Neural cell (in vitro differentiated cells): ENCODE data around the gene COMT. TPM values are rescaled to one million over a fixed set of nuclear protein-coding genes. Genes with fewer than 3 reads are reported as not detected.

Experiments used
- H2AFZ ChIP-seq: fragments of 200-600, 300-800 bp; sonication (generic), shearing (Covaris generic); 2 replicates; pipeline ENCODE4 v1.6.0; 2014; ENCODE audit warnings: low read depth, mild to moderate bottlenecking, antibody characterized with exemption, low read length, moderate library complexity
- H3F3A ChIP-seq: fragments of 200-600 bp; shearing (Covaris generic); 2 replicates; pipeline ENCODE4 v1.6.1; 2016; ENCODE audit warnings: mild to moderate bottlenecking, moderate library complexity, mixed read lengths, antibody characterized with exemption, low read length; ENCODE audit not compliant: insufficient read depth, poor library complexity, severe bottlenecking
- H3K27ac ChIP-seq: fragments of 200-600, 300-800 bp; sonication (generic), shearing (Covaris generic); 2 replicates; pipeline ENCODE4 v1.5.1; 2014; ENCODE audit warnings: mild to moderate bottlenecking, low read length, moderate library complexity
- H3K27me3 ChIP-seq: fragments of 300-800, 200-600 bp; sonication (generic), shearing (Covaris generic); 2 replicates; pipeline ENCODE4 v1.6.0; 2014; ENCODE audit warnings: mild to moderate bottlenecking, low read depth, low read length, moderate library complexity; ENCODE audit not compliant: insufficient read depth
- H3K36me3 ChIP-seq: fragments of 300-800, 200-600 bp; sonication (generic), shearing (Covaris generic); 2 replicates; pipeline ENCODE4 v1.5.1; 2014; ENCODE audit warnings: mild to moderate bottlenecking, antibody characterized with exemption, low read length, moderate library complexity; ENCODE audit not compliant: insufficient read depth
- H3K4me2 ChIP-seq: fragments of 300-800, 200-600 bp; sonication (generic), shearing (Covaris generic); 2 replicates; pipeline ENCODE4 v1.6.0; 2014; ENCODE audit warnings: mild to moderate bottlenecking, low read length
- H3K4me3 ChIP-seq: fragments of 300-800, 200-600 bp; sonication (generic), shearing (Covaris generic); 2 replicates; pipeline ENCODE4 v1.5.1; 2014; ENCODE audit warnings: mild to moderate bottlenecking, low read length, moderate library complexity
- H3K79me2 ChIP-seq: fragments of 200-600 bp; shearing (Covaris generic); replicated peaks from 2 replicates; pipeline ENCODE4 v1.6.0; 2014; ENCODE audit warnings: mild to moderate bottlenecking, low read length, moderate library complexity; ENCODE audit not compliant: insufficient read depth
- H3K9ac ChIP-seq: fragments of 300-800, 200-600 bp; sonication (generic), shearing (Covaris generic); 2 replicates; pipeline ENCODE4 v1.6.1; 2016; ENCODE audit warnings: mild to moderate bottlenecking, low read length, mixed read lengths
- H3K9me2 ChIP-seq: fragments of 200-600 bp; shearing (Covaris generic); 2 replicates; pipeline ENCODE4 v1.6.1; 2016; ENCODE audit warnings: mild to moderate bottlenecking, low read length, mixed read lengths; ENCODE audit not compliant: insufficient read depth
- H3K9me3 ChIP-seq: fragments of 200-600, 300-800 bp; sonication (generic), shearing (Covaris generic); 2 replicates; pipeline ENCODE4 v1.6.1; 2016; ENCODE audit warnings: mild to moderate bottlenecking, mixed run types, low read length, moderate library complexity, mixed read lengths
- H4K20me1 ChIP-seq: fragments of 200-600 bp; shearing (Covaris generic); 2 replicates; pipeline ENCODE4 v1.6.1; 2016; ENCODE audit warnings: mild to moderate bottlenecking, mixed run types; ENCODE audit not compliant: insufficient read depth
- EP300 ChIP-seq: fragments of 450-650 bp; conservative IDR thresholded peaks from 2 replicates; pipeline ENCODE4 v1.6.1; 2014; ENCODE audit warnings: antibody characterized with exemption, mild to moderate bottlenecking, moderate library complexity; ENCODE audit not compliant: poor library complexity, severe bottlenecking
- EZH2 ChIP-seq: fragments of 200-600, 300-800 bp; shearing (Covaris generic), sonication (generic); IDR thresholded peaks from 2 replicates; pipeline ENCODE4 v1.6.1; 2014; ENCODE audit warnings: antibody characterized with exemption, low read length, borderline replicate concordance, mild to moderate bottlenecking; ENCODE audit not compliant: insufficient read depth, poor library complexity, severe bottlenecking
- MXI1 ChIP-seq: fragments of 450-650 bp; conservative IDR thresholded peaks from 2 replicates; pipeline ENCODE4 v1.6.1; 2014; ENCODE audit warnings: antibody characterized with exemption, mild to moderate bottlenecking; ENCODE audit not compliant: poor library complexity, severe bottlenecking
- POLR2AphosphoS5 ChIP-seq: IDR thresholded peaks from 2 replicates; pipeline ENCODE4 v1.6.1; 2012
- RAD21 ChIP-seq: fragments of 450-650 bp; conservative IDR thresholded peaks from 2 replicates; pipeline ENCODE4 v1.6.1; 2014; ENCODE audit warnings: antibody characterized with exemption, mild to moderate bottlenecking, moderate library complexity
- SMC3 ChIP-seq: fragments of 450-650 bp; conservative IDR thresholded peaks from 2 replicates; pipeline ENCODE4 v1.6.1; 2014; ENCODE audit warnings: antibody characterized with exemption, mild to moderate bottlenecking, moderate library complexity; ENCODE audit not compliant: poor library complexity
- TAF1 ChIP-seq: IDR thresholded peaks from 2 replicates; pipeline ENCODE4 v1.6.1; 2012; ENCODE audit warnings: low read depth
- polyA plus RNA-seq: library from polyadenylated mRNA; depleted of rRNA; stranded (reverse); fragments of >200 nt; gene quantifications from 2 replicates; pipeline ENCODE4 v1.2.3, GENCODE V29; 2014
- TF ChIP-seq, protein P1 (sequence below): fragments of 450-650 bp; IDR thresholded peaks from 2 replicates; pipeline ENCODE4 v1.5.1; 2014; ENCODE audit warnings: antibody characterized with exemption, mild to moderate bottlenecking, moderate library complexity; ENCODE audit not compliant: poor library complexity, severe bottlenecking
- TF ChIP-seq, protein P2 (sequence below): IDR thresholded peaks from 2 replicates; pipeline ENCODE4 v1.6.1; 2012; ENCODE audit warnings: borderline replicate concordance

COMT gene
- polyA plus RNA-seq, 1 donor from 2014 or later, result 14.2 TPM

DNA sequence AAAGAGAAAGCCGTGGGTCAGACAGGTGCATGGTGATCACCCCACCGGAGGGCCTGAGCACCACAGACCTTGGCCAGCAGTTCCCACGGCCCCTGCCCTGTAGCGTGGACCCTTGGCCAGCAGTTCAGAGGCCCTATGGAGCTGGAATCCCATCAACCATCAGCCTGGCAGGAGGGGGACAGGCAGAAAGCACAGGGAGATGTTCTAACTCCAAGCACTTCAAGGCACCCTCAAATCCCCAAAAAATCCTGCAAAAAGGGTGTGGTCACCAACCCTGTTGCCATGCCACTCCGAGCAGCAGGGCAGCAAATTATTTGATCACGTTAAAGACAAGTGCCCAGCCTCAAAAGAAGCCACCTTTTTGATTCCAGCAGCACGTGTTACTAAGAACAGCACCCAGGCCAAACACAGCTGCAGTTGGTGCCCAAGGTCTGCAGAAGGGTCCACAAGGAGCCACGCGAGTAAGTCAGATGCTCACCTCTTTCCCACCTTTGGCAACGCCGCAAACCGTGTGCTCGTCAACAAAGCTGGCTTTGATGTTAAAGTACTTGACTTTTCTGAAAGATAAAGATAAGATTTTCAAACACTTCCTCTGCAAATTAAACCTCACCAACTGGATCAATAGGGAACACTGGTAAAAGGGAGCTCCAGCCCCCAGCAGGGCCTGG is 26.2 kb upstream of the COMT start:
- no peaks in the 10 kb centered on the region for H4K20me1 ChIP-seq
- H3F3A ChIP-seq, result no peaks in the 10 kb centered on the region
- H3K27me3 ChIP-seq, result no peaks in the 10 kb centered on the region
- no peak overlapping the region for H3K4me2 ChIP-seq
- no peak overlapping the region for H3K27ac ChIP-seq
- TF ChIP-seq TAF1 (no peak), EP300 (no peak), EZH2 (no peak), POLR2AphosphoS5 (no peak), SMC3 (no peak), RAD21 (no peak), MXI1 (no peak)
- TF ChIP-seq, protein P1, sequence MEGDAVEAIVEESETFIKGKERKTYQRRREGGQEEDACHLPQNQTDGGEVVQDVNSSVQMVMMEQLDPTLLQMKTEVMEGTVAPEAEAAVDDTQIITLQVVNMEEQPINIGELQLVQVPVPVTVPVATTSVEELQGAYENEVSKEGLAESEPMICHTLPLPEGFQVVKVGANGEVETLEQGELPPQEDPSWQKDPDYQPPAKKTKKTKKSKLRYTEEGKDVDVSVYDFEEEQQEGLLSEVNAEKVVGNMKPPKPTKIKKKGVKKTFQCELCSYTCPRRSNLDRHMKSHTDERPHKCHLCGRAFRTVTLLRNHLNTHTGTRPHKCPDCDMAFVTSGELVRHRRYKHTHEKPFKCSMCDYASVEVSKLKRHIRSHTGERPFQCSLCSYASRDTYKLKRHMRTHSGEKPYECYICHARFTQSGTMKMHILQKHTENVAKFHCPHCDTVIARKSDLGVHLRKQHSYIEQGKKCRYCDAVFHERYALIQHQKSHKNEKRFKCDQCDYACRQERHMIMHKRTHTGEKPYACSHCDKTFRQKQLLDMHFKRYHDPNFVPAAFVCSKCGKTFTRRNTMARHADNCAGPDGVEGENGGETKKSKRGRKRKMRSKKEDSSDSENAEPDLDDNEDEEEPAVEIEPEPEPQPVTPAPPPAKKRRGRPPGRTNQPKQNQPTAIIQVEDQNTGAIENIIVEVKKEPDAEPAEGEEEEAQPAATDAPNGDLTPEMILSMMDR, result no peak
- TF ChIP-seq, protein P2, sequence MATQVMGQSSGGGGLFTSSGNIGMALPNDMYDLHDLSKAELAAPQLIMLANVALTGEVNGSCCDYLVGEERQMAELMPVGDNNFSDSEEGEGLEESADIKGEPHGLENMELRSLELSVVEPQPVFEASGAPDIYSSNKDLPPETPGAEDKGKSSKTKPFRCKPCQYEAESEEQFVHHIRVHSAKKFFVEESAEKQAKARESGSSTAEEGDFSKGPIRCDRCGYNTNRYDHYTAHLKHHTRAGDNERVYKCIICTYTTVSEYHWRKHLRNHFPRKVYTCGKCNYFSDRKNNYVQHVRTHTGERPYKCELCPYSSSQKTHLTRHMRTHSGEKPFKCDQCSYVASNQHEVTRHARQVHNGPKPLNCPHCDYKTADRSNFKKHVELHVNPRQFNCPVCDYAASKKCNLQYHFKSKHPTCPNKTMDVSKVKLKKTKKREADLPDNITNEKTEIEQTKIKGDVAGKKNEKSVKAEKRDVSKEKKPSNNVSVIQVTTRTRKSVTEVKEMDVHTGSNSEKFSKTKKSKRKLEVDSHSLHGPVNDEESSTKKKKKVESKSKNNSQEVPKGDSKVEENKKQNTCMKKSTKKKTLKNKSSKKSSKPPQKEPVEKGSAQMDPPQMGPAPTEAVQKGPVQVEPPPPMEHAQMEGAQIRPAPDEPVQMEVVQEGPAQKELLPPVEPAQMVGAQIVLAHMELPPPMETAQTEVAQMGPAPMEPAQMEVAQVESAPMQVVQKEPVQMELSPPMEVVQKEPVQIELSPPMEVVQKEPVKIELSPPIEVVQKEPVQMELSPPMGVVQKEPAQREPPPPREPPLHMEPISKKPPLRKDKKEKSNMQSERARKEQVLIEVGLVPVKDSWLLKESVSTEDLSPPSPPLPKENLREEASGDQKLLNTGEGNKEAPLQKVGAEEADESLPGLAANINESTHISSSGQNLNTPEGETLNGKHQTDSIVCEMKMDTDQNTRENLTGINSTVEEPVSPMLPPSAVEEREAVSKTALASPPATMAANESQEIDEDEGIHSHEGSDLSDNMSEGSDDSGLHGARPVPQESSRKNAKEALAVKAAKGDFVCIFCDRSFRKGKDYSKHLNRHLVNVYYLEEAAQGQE, result no peak
- H3K9me2 ChIP-seq, result no peaks in the 10 kb centered on the region
- H2AFZ ChIP-seq, result no peak overlapping the region
- H3K9ac ChIP-seq, result no peak overlapping the region
- H3K9me3 ChIP-seq, result no peaks in the 10 kb centered on the region
- no peaks in the 10 kb centered on the region for H3K36me3 ChIP-seq
- H3K79me2 ChIP-seq, result no peaks in the 10 kb centered on the region
- no peak overlapping the region for H3K4me3 ChIP-seq

DNA sequence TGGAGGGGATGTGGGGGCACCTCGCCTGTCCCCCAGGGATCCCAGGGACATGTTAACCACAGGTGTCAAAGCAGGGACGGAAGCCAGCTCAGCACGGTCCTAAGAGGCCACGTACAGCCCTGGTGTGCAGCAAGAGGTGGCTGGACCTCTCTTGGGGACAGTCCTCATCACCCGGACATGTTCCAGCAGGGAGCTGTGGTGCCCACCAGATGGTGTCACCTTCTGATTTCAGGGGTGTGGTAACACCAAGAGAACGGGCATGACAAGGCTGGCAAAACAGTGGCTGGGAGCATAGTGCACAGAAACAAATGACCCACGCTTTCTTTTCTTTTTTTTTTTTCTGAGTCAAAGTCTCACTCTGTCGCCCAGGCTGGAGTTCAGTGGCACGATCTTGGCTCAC is 25.6 kb upstream of the COMT start:
- Histone ChIP-seq H3K36me3 (no peaks in the 10 kb centered on the region), H2AFZ (no peak overlapping the region), H3K27me3 (no peaks in the 10 kb centered on the region), H3K4me2 (no peak overlapping the region), H3K9me3 (no peaks in the 10 kb centered on the region), H3K27ac (no peak overlapping the region), H3K4me3 (no peak overlapping the region), H3F3A (no peaks in the 10 kb centered on the region), H4K20me1 (no peaks in the 10 kb centered on the region), H3K79me2 (no peaks in the 10 kb centered on the region), H3K9ac (no peak overlapping the region), H3K9me2 (no peaks in the 10 kb centered on the region)
- TF ChIP-seq, protein P1, result no peak
- TF ChIP-seq, protein P2, result no peak
- no peak for TF ChIP-seq TAF1
- TF ChIP-seq EZH2, result no peak
- TF ChIP-seq SMC3, result no peak
- no peak for TF ChIP-seq MXI1
- TF ChIP-seq EP300, result no peak
- no peak for TF ChIP-seq RAD21
- no peak for TF ChIP-seq POLR2AphosphoS5
